ENCODE data around the gene ZNF618. TPM values are rescaled to one million over a fixed set of nuclear protein-coding genes. Genes with fewer than 3 reads are reported as not detected.

The ZNF618 gene
- total and polyA plus RNA-seq, 8 donors = 5.1 to 14.0 (median 8.1) TPM

DNA sequence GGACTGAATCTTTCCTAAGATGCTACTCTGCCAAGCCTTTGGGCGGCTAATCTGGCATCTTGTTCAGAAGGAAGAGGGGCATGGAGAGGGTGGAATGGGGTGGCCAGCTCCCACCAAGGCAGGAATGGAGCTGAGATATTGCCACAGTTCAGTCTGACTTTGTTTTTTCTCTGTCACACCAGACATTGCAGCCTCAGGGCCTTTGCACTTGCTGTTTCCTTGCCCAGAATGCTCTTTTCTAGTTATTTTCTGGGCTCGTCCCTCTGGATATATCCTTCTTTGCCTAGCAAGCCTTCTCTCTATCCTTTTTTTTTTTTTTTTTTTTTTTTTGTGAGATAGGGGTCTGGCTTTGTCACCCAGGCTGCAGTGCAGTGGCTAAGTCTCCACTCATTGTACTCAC is 40.8 kb downstream of the ZNF618 start:
- intact Hi-C loops (cut with DNase I) = loop anchor here in 1 of 3 donors (10.0 kb wide), 1 partner anchor 78 kb away; no protein-coding TSS in a partner anchor
- no peaks in the 10 kb centered on the region for H3K27me3 ChIP-seq
- no peaks in the 10 kb centered on the region for H3K36me3 ChIP-seq
- no peak overlapping the region for H3K4me3 ChIP-seq
- TF ChIP-seq, protein P1, sequence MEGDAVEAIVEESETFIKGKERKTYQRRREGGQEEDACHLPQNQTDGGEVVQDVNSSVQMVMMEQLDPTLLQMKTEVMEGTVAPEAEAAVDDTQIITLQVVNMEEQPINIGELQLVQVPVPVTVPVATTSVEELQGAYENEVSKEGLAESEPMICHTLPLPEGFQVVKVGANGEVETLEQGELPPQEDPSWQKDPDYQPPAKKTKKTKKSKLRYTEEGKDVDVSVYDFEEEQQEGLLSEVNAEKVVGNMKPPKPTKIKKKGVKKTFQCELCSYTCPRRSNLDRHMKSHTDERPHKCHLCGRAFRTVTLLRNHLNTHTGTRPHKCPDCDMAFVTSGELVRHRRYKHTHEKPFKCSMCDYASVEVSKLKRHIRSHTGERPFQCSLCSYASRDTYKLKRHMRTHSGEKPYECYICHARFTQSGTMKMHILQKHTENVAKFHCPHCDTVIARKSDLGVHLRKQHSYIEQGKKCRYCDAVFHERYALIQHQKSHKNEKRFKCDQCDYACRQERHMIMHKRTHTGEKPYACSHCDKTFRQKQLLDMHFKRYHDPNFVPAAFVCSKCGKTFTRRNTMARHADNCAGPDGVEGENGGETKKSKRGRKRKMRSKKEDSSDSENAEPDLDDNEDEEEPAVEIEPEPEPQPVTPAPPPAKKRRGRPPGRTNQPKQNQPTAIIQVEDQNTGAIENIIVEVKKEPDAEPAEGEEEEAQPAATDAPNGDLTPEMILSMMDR (IDR thresholded peaks at IDR 0.05) = no peak
- DNase-seq = no peak
- WGBS, 2 donors = 97 to 99% methylated on average over 2 of the region's 2 CpGs
- no peak for FAIRE-seq
- H3K4me1 ChIP-seq = peaks cover 14 to 20% (median 15%) of the 10 kb centered on the region in 3 donors
- no peak overlapping the region for H3K27ac ChIP-seq
- no peak for ATAC-seq
- no peaks in the 10 kb centered on the region for H3K9me3 ChIP-seq

DNA sequence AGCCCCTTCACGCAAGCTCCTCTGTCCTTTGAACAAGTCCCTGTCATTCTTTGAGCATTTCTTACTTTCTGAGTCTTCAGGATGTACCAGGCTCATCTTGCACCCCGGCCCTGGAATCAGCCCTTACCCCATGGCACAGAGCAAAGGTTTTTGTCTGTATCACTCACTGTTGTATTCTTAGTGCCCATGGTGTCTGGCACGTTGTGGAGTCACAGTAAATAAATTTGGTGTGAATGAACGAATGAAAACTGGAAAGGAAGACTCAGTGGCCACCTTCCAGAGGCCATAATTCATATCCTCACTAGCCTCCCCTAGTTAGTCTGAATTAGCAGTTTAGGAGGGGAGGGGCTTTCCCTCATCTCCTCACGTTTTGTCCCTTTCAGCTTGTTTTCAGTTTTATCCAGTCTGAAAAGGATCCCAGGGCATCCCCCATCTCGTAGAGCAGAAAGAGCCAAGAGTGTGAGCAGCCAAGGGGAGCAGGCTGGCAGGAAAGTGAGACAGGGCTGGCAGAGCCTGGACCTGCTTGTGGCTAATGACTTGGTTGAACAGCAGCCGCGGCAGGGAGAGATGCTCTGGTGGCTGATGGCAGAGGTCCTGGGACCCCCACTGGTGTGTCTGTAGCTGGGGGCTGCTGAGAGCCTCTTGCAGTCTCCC is 42.7 kb downstream of the ZNF618 start:
- Histone ChIP-seq H3K36me3 (no peaks in the 10 kb centered on the region), H3K27me3 (no peaks in the 10 kb centered on the region), H3K27ac (no peak overlapping the region), H3K4me1 (peaks cover 0 to 2% (median 0%) of the 10 kb centered on the region in 3 donors), H3K4me3 (no peak overlapping the region), H3K9me3 (no peaks in the 10 kb centered on the region)
- FAIRE-seq (no peak), ATAC-seq (no peak), DNase-seq (no peak)
- TF ChIP-seq, protein P1 (IDR thresholded peaks at IDR 0.05) = no peak
- intact Hi-C loops (cut with DNase I) = loop anchor here in 1 of 3 donors (10.0 kb wide), 1 partner anchor 76 kb away; no protein-coding TSS in a partner anchor
- WGBS, 2 donors = 83% methylated on average over 8 of the region's 8 CpGs

DNA sequence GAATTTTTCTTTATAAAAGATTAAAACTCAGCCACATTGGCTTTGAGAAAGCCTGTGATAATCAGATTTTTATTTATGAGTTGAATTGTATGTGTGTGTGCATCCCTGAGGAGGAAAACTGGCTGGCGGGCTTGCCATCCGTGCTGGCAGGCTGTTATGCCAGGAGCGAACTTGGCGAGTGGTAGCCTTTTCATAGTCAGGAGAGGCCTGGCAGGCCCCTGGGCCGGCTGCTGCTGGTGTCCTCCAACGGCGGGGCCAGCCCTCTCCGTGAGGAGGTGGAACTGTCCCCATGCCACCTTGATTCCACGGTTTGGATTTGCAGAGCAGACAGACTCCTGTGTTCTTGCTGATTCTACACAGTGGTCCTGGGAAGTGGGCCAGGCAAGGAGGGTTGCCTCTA is 43.3 kb downstream of the ZNF618 start:
- DNase-seq = no peak
- Histone ChIP-seq H3K4me1 (no peaks in the 10 kb centered on the region), H3K36me3 (no peaks in the 10 kb centered on the region), H3K27me3 (no peaks in the 10 kb centered on the region), H3K9me3 (no peaks in the 10 kb centered on the region), H3K27ac (no peak overlapping the region), H3K4me3 (no peak overlapping the region)
- FAIRE-seq = no peak
- 88 to 90% methylated on average over 9 of the region's 9 CpGs for WGBS, 2 donors
- TF ChIP-seq, protein P1 (IDR thresholded peaks at IDR 0.05) = no peak
- no peak for ATAC-seq
- intact Hi-C loops (cut with DNase I) = loop anchor here in 1 of 3 donors (10.0 kb wide), 1 partner anchor 75 kb away; no protein-coding TSS in a partner anchor

DNA sequence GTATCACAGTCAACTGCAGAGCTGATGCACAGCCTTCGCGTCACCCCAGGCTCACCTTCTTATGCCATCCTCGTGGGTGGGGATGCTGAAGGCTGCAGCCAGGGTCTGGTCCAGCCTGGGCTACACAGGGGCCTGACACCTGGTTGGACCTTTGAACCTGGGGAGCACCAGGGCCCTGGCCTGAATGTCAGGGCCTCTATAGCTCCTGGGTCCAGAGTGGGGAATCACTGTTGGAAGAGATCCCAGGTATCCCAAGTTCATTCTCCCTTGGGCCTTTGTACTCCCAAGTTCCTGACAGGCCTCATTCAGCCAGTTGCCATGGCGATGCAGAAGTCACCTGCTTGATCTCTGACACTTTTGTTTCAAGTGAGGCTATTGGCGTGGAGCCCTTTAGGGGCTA is 43.8 kb downstream of the ZNF618 start:
- H3K4me1 ChIP-seq = no peaks in the 10 kb centered on the region
- no peak overlapping the region for H3K27ac ChIP-seq
- H3K9me3 ChIP-seq = no peaks in the 10 kb centered on the region
- DNase-seq = no peak
- H3K27me3 ChIP-seq = no peaks in the 10 kb centered on the region
- TF ChIP-seq, protein P1 (IDR thresholded peaks at IDR 0.05) = no peak
- H3K36me3 ChIP-seq = no peaks in the 10 kb centered on the region
- 95 to 96% methylated on average over 5 of the region's 5 CpGs for WGBS, 2 donors
- FAIRE-seq = no peak
- no peak overlapping the region for H3K4me3 ChIP-seq
- no peak for ATAC-seq
- intact Hi-C loops (cut with DNase I) = loop anchor here in 1 of 3 donors (10.0 kb wide), 1 partner anchor 75 kb away; no protein-coding TSS in a partner anchor

DNA sequence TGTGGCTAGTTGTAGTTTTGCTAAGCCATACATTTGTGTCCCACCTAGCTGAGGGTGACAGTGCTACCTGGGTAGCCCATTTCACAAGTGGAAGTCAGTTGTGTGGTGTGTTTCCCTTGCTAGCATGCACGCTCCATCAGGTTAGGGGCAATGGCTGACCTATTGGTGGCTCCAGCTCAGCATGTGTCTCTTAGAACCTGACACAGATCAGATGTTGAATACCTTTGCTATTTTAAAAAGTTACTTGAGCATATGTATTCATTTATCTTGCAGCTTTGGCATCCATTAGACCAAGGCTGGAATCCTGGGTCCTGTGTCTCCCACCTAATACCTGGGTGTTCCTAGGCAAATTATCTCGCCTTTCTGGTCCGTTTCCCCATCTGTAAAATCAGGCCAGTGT is 44.8 kb downstream of the ZNF618 start:
- H3K4me3 ChIP-seq = no peak overlapping the region
- peak in 1 of 6 donors; percentile 16 for DNase-seq
- TF ChIP-seq, protein P1 (IDR thresholded peaks at IDR 0.05) = no peak
- intact Hi-C loops (cut with DNase I) = no loop called here
- ATAC-seq = no peak
- no peaks in the 10 kb centered on the region for H3K27me3 ChIP-seq
- WGBS, 2 donors = 94 to 97% methylated on average over 3 of the region's 3 CpGs
- H3K36me3 ChIP-seq = no peaks in the 10 kb centered on the region
- no peaks in the 10 kb centered on the region for H3K4me1 ChIP-seq
- H3K9me3 ChIP-seq = no peaks in the 10 kb centered on the region
- no peak for FAIRE-seq
- no peak overlapping the region for H3K27ac ChIP-seq
